Adrenal gland (tissue), 12 donors: Measurements from ENCODE around the gene UVSSA. TPM values are rescaled to one million over a fixed set of nuclear protein-coding genes. Genes with fewer than 3 reads are reported as not detected.
"Not testable (repeated sequence)": the region's sequence is repeated elsewhere in the genome, so short reads cannot be mapped to it uniquely, and the experiment has no call there.

Experiments used
- DNase-seq, 7 donors: peaks; one replicate each; pipeline ENCODE4 v3.0.0-alpha.2; 2019 to 2020
- H3K27ac ChIP-seq, 5 donors: fragments of 200-600 bp; sonication (generic) in 4 of 5; 1 replicate in 3 of 5; 2 replicates in 2 of 5; pipeline versions ENCODE4 v1.5.1 to v1.8.0; 2016 to 2020; ENCODE audit warnings: mild to moderate bottlenecking in 1 of 5
- H3K27me3 ChIP-seq: fragments of 200-600 bp; 2 replicates; pipeline ENCODE4 v1.8.0; 2021
- H3K36me3 ChIP-seq, 2 donors: fragments of 200-600 bp; replicated peaks in 1 of 2; 1 replicate in 1 of 2; 2 replicates in 1 of 2; pipeline versions ENCODE4 v1.5.1 to v1.8.0; 2018 to 2022
- H3K4me1 ChIP-seq, 2 donors: fragments of 200-600 bp; replicated peaks in 1 of 2; 1 replicate in 1 of 2; 2 replicates in 1 of 2; pipeline versions ENCODE4 v1.5.1 to v1.8.0; 2018 to 2021
- H3K4me3 ChIP-seq, 4 donors: fragments of 200-600 bp; sonication (generic) in 3 of 4; one replicate each; pipeline ENCODE4 v1.5.1; 2016 to 2018
- H3K9me3 ChIP-seq, 3 donors: fragments of 200-600 bp; sonication (generic) in 1 of 3; replicated peaks in 1 of 3; 1 replicate in 2 of 3; 2 replicates in 1 of 3; pipeline versions ENCODE4 v1.5.1 to v1.8.0; 2016 to 2021
- CTCF ChIP-seq, 6 experiments: fragments of 450-650 bp in 4 of 6; fragments of 200-600 bp in 2 of 6; sonication (generic) in 1 of 6; IDR thresholded peaks; 1 replicate in 5 of 6; 2 replicates in 1 of 6; pipeline versions ENCODE4 v1.5.1 to v1.8.0; 2016 to 2021; ENCODE audit warnings: antibody characterized with exemption in 6 of 6, mild to moderate bottlenecking in 2 of 6, moderate library complexity in 1 of 6
- POLR2A ChIP-seq, 2 donors: fragments of 450-650 bp; IDR thresholded peaks; one replicate each; pipeline ENCODE4 v1.6.1; 2017; ENCODE audit warnings: antibody characterized with exemption in 2 of 2, mild to moderate bottlenecking in 2 of 2, moderate library complexity in 1 of 2
- WGBS, 4 donors: extraction: QIAGEN DNeasy Blood & Tissue Kit in 2 of 4; methylation state at CpG; one replicate each; pipeline versions ENCODE4 v1.1.5 to v1.1.7; 2013 to 2017; 5-methylcytosine and 5-hydroxymethylcytosine counted together
- intact Hi-C, 2 donors: fragments of 100-400 bp; cut with DNase I; formaldehyde crosslinking; loops; one replicate each; pipeline versions ENCODE4 v1.14.1 to v1.15.0; 2022 to 2023
- polyA plus RNA-seq, 3 donors: library from polyadenylated mRNA; stranded (reverse); fragments of 200-250 nt in 2 of 3; fragments of 350-450 nt in 1 of 3; fragmentation: Illumina TruSeq in 1 of 3; extraction: RNeasy Lipid Tissue Mini Kit (QIAGEN cat#74804) in 1 of 3; gene quantifications; one replicate each; pipeline ENCODE4 v1.2.3, GENCODE V29; 2013 to 2014
- total RNA-seq, 9 donors: library from RNA; depleted of rRNA in 4 of 9; stranded (reverse); fragments of >200 nt in 4 of 9; fragments of 120-200 nt in 1 of 9; fragmentation: NEBNext Ultra II Directional in 1 of 9; extraction: Animal tissue kit (Norgen Biotek cat#: 25700) in 1 of 9; gene quantifications; one replicate each; pipeline versions ENCODE4 v1.1.0 to v1.2.4, GENCODE V29; 2013 to 2023
- donor health status: healthy with polysubstance abuse.
- donor health status: Bipolar disorder and iron deficiency.
- donor health status: DM: yes; HTN: yes; CAD: no.
- donor health status: DM: no; HTN: no; CAD: no.
- donor health status: DM: no; HTN: no; CAD: no.
- donor health status: DM: yes; HTN: yes; CAD: no.

The UVSSA gene
- total and polyA plus RNA-seq, 12 donors, result 2.9 to 37.4 (median 17.5) TPM

DNA sequence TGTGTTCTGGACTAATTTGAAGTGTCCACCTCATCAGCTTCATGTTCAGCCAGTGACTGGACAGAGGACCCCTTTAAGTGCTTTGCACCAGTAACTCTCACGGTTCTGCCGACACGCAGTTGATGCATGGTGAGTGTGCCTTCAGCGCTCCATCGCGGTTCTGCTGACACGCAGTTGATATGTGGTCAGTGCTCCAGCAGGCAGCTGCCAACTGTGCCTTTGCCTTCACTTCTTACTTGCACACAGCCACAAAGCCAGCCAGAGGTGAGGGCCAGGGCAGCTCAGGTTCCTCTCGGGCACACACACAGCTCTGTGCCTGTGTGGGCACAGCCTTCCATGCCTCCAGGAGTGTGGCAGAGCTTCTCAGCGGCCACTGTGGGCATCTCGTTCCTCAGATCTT, 46.9 kb downstream of the UVSSA start:
- DNase-seq, result no peak
- intact Hi-C loops, result loop anchor here in 1 of 2 donors (10.0 kb wide), 1 partner anchor 411 kb away; no protein-coding TSS in a partner anchor
- peaks cover 0 to 5% of the 10 kb centered on the region in 2 donors for H3K36me3 ChIP-seq
- no peak overlapping the region for H3K4me3 ChIP-seq
- no peaks in the 10 kb centered on the region for H3K9me3 ChIP-seq
- TF ChIP-seq CTCF (IDR thresholded peaks at IDR 0.05) (no peak), POLR2A (IDR thresholded peaks at IDR 0.05) (no peak)
- H3K27ac ChIP-seq, result no peak overlapping the region
- no peaks in the 10 kb centered on the region for H3K4me1 ChIP-seq
- no peaks in the 10 kb centered on the region for H3K27me3 ChIP-seq
- 93 to 99% (median 96%) methylated on average over 10 of the region's 10 CpGs for WGBS, 4 donors

DNA sequence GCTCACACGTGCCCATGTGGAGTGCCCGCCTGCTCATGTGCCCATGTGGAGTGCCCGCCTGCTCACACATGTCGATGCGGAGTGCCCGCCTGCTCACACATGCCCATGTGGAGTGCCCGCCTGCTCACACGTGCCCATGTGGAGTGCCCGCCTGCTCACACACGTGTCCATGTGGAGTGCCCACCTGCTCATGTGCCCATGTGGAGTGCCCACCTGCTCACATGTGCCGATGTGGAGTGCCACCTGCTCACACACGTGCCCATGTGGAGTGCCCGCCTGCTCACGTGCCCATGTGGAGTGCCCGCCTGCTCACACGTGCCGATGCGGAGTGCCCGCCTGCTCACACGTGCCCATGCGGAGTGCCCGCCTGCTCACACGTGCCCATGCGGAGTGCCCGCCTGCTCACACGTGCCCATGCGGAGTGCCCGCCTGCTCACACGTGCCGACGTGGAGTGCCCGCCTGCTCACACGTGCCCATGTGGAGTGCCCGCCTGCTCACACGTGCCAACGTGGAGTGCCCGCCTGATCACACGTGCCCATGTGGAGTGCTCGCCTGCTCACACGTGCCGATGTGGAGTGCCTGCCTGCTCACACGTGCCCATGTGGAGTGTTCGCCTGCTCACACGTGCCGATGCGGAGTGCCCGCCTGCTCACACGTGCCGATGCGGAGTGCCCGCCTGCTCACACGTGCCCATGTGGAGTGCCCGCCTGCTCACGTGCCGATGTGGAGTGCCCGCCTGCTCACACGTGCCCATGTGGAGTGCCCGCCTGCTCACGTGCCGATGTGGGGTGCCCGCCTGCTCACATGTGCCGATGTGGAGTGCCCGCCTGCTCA, 47.8 kb downstream of the UVSSA start:
- intact Hi-C loops, result loop anchor here in 1 of 2 donors (10.0 kb wide), 1 partner anchor 410 kb away; no protein-coding TSS in a partner anchor
- not testable (repeated sequence) for H3K36me3 ChIP-seq, DNase-seq, H3K27me3 ChIP-seq, H3K4me1 ChIP-seq, H3K4me3 ChIP-seq, H3K27ac ChIP-seq, H3K9me3 ChIP-seq
- WGBS, 4 donors, result 90 to 97% (median 94%) methylated on average over 7 to 63 of the region's 63 CpGs

GRCh38 chr4:1395389-1395820, 48.4 kb downstream of the UVSSA start:
- not testable (repeated sequence) for H3K4me1 ChIP-seq, H3K27me3 ChIP-seq, H3K27ac ChIP-seq, H3K4me3 ChIP-seq, H3K36me3 ChIP-seq, H3K9me3 ChIP-seq, DNase-seq
- 92 to 99% (median 96%) methylated on average over 7 to 26 of the region's 26 CpGs for WGBS, 4 donors
- intact Hi-C loops, result loop anchor here in 1 of 2 donors (10.0 kb wide), 1 partner anchor 409 kb away; no protein-coding TSS in a partner anchor

DNA sequence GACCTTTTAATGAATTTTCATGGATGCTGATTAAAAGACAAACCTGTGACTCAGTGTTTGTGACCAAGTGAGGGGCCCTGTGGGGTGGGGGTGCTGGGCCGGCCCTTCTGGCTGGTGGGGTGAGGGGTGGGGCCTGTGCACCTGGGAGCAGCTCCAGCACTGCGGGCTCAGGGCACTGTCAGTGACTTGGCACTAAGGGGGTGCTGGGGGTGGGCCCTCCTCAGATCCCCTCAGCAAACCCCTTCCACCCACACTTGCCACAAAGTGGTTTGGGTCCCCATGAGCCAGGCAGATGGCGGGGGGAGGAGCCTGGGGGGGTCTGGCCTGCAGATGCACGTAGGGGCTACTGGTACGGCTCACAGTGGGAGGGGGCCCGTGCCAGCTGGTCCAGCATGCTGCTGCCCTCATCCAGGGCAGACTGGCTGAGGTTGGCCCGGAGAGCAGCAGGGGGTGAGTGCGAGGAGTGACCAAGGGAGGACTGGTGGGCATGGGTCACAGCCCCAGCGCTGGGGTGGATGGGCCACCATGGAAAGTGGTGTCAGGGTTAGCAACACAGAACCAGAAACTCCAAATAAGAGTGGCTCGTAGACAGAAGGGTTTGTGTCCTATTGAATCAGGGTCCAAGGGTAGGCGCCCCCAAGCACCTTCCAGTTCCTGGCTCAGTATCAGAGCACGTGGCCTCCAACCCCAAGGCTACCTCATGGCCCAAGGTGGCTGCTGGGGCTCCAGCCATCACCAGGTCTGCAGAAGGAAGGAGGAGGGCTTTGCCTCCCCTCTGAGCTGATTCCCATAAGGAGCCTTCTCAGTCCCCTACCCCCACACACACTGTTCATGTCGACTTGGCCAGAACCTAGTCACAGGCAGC, 49.2 kb downstream of the UVSSA start:
- H3K9me3 ChIP-seq, result no peaks in the 10 kb centered on the region
- H3K4me3 ChIP-seq, result no peak overlapping the region
- no peak overlapping the region for H3K27ac ChIP-seq
- peak in 1 of 7 donors; percentile 8 for DNase-seq
- intact Hi-C loops, result loop anchor here in 1 of 2 donors (10.0 kb wide), 1 partner anchor 409 kb away; no protein-coding TSS in a partner anchor
- peaks cover 7% of the 10 kb centered on the region for H3K27me3 ChIP-seq
- H3K4me1 ChIP-seq, result no peaks in the 10 kb centered on the region
- TF ChIP-seq POLR2A (IDR thresholded peaks at IDR 0.05) (no peak), CTCF (IDR thresholded peaks at IDR 0.05) (no peak)
- 88 to 100% (median 92%) methylated on average over 6 to 13 of the region's 13 CpGs for WGBS, 4 donors
- peaks cover 0 to 5% of the 10 kb centered on the region in 2 donors for H3K36me3 ChIP-seq
